ENCODE data around the gene PVALEF.

The PVALEF gene

GRCh38 chr17:81178136-81179091, 13.1 kb downstream of the PVALEF start:
- no peak for DNase-seq
- TF ChIP-seq, protein P1, sequence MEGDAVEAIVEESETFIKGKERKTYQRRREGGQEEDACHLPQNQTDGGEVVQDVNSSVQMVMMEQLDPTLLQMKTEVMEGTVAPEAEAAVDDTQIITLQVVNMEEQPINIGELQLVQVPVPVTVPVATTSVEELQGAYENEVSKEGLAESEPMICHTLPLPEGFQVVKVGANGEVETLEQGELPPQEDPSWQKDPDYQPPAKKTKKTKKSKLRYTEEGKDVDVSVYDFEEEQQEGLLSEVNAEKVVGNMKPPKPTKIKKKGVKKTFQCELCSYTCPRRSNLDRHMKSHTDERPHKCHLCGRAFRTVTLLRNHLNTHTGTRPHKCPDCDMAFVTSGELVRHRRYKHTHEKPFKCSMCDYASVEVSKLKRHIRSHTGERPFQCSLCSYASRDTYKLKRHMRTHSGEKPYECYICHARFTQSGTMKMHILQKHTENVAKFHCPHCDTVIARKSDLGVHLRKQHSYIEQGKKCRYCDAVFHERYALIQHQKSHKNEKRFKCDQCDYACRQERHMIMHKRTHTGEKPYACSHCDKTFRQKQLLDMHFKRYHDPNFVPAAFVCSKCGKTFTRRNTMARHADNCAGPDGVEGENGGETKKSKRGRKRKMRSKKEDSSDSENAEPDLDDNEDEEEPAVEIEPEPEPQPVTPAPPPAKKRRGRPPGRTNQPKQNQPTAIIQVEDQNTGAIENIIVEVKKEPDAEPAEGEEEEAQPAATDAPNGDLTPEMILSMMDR (IDR thresholded peaks at IDR 0.05; ENCODE audit: low read depth, low read length) = no peak

GRCh38 chr17:81179220-81179619, 13.9 kb downstream of the PVALEF start:
- Histone ChIP-seq H3K4me1 (no peaks in the 10 kb centered on the region), H3K9me3 (no peaks in the 10 kb centered on the region), H3K4me3 (ENCODE audit: low read depth, low read length) (no peak overlapping the region), H3K36me3 (no peaks in the 10 kb centered on the region), H3K27me3 (no peaks in the 10 kb centered on the region)
- TF ChIP-seq, protein P1 (IDR thresholded peaks at IDR 0.05; ENCODE audit: low read depth, low read length) = no peak
- no peak for DNase-seq

More at GRCh38 chr17:81178136-81179091, 13.1 kb downstream of the PVALEF start:
- no peak overlapping the region for H3K4me3 ChIP-seq (ENCODE audit: low read depth, low read length)
- no peaks in the 10 kb centered on the region; the same call in 1 of the 2 replicates for H3K4me1 ChIP-seq
- H3K27me3 ChIP-seq = no peaks in the 10 kb centered on the region
- no peaks in the 10 kb centered on the region for H3K9me3 ChIP-seq
- H3K36me3 ChIP-seq = no peaks in the 10 kb centered on the region

DNA sequence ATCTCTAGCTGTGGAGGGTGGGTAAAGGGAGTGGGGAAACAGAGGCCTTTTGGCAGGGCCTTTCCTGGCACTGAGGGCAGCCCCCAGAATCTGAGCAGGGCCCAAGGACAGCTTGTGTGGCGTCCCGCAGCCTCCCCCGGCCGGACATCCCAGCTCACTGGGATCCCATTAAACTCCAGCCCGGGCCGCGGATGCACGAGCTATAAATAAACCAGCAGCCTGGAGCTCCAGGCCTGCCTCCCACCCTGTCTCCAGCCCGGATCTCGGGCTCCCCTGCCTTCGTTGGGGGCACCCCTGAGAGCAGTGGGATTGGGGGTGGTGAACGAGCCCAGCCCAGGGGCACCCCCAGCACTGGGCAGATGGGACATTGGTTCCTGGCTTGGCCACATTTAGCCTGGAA, 14.6 kb downstream of the PVALEF start:
- Histone ChIP-seq H3K4me1 (no peaks in the 10 kb centered on the region), H3K4me3 (ENCODE audit: low read depth, low read length) (no peak overlapping the region), H3K27me3 (no peaks in the 10 kb centered on the region), H3K9me3 (no peaks in the 10 kb centered on the region), H3K36me3 (no peaks in the 10 kb centered on the region)
- TF ChIP-seq, protein P1 (IDR thresholded peaks at IDR 0.05; ENCODE audit: low read depth, low read length) = no peak
- no peak for DNase-seq

GRCh38 chr17:81180836-81181810, 15.8 kb downstream of the PVALEF start:
- H3K27me3 ChIP-seq = no peaks in the 10 kb centered on the region
- no peaks in the 10 kb centered on the region for H3K4me1 ChIP-seq
- H3K9me3 ChIP-seq = no peaks in the 10 kb centered on the region
- DNase-seq = no peak
- TF ChIP-seq, protein P1 (IDR thresholded peaks at IDR 0.05; ENCODE audit: low read depth, low read length) = no peak
- H3K36me3 ChIP-seq = no peaks in the 10 kb centered on the region
- H3K4me3 ChIP-seq (ENCODE audit: low read depth, low read length) = no peak overlapping the region

DNA sequence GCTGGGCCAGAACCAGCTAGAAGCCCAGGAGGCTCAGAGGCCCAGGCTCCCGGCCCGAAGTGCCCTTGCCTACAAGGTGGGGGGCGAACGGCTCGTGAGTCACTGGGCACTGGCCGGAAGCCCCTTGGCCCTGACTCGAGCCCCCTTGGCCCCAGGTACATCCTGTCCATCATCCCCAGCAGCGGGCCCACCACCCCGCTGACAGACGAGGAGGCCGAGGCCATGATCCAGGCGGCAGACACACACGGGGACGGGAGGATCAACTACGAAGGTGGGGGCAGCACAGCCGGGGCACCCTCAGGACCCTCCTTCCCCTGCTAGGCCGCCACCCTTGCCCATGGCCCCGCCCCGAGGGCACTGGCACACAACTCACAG, 16.5 kb downstream of the PVALEF start:
- H3K9me3 ChIP-seq = no peaks in the 10 kb centered on the region
- no peaks in the 10 kb centered on the region for H3K36me3 ChIP-seq
- TF ChIP-seq, protein P1 (IDR thresholded peaks at IDR 0.05; ENCODE audit: low read depth, low read length) = no peak
- H3K4me1 ChIP-seq = no peaks in the 10 kb centered on the region
- H3K4me3 ChIP-seq (ENCODE audit: low read depth, low read length) = no peak overlapping the region
- no peaks in the 10 kb centered on the region for H3K27me3 ChIP-seq
- DNase-seq = no peak
